Astrocyte of the cerebellum (primary cell): ENCODE data around the gene TIMM9.

Experiments
- DNase-seq: peaks from one replicate; pipeline ENCODE4 v3.0.0-alpha.2; 2011; ENCODE audit warnings: low read depth
- H3K4me3 ChIP-seq: 2 replicates; pipeline ENCODE4 v1.5.1; 2011; ENCODE audit warnings: mild to moderate bottlenecking, low read depth, low read length, moderate library complexity
- CTCF ChIP-seq: IDR thresholded peaks from 2 replicates; pipeline ENCODE4 v1.5.1; 2012; ENCODE audit warnings: low read length, low read depth, moderate library complexity, mild to moderate bottlenecking; ENCODE audit errors: missing control alignments
- in situ Hi-C: cut with HindIII; loops from 2 replicates; pipeline ENCODE4 v1.10.0; 2017; ENCODE audit warnings: low sequenced_read_pairs

Gene TIMM9

DNA sequence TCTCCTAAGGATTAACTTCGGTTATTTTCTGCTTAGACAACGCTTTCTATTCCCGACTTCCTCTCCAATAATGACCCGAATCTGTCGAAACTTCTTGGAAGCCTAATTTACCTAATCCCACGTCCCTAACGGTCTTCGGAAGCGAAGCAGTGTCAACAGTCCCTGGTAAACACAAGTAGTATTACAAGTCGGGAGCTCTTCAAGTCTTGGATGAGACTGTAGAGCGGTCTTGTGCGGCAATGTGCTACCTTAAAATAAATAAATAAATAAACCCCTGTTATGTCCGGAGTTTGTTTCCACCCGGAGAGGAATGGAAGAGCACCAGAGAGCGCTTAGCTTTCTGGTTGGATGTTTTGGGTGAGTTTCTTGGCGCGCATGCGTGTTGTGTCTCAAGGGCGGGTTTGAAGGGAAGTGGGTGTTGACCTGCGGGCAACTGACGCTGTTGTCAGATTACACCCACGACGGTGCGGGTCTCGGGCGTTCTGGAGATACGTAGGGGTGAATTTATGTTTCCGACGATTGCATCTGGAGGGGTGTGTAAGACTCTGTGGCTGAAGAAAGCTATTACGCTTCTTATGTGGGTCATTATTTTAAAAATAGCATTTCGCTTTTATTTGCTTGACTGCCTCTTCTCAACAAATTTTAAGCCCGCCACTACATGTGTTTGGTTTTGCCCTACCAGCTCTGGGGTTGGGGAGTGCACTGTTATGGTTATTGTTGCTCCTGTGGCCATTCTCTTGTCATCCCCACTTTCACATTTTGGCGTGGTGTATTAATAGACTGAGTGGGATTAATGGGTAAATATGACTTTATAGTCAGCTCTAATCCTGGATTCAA lies at the start of gene TIMM9, which contains the start of gene KIAA0586:
Gene TIMM9 (minus strand): TSS at position 251 of the 837 bp plus-strand sequence. CDS start 15,586 bp downstream, outside the sequence.
Gene KIAA0586 (plus strand): TSS at position 439 of the 837 bp plus-strand sequence. CDS start 546 bp downstream, outside the sequence.
- in situ Hi-C loops = no loop called here
- DNase-seq = peak; percentile 98
- no peak for TF ChIP-seq CTCF
- peak within 1 kb of the TSS; percentile 84 for H3K4me3 ChIP-seq

DNA sequence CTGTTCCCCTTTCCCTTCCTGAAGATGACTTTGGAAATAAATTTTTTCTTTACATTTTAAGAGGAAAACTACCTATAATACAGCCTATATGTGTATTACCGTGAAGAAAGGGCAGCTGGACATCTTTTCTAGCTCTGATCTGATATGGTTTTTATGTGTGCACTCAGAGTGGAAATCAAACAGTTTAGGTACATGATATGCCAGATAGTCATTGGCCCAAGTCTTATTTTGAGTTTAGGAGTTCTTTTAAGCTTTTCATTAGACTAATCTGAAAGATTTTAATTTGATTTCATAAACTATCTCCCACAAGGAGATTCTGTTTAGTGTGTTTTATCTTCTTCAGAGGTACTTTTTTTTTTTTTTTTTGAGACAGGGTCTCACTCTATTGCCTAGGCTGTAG lies 49.0 kb upstream of the TIMM9 start:
- in situ Hi-C loops = no loop called here
- no peak overlapping the region for H3K4me3 ChIP-seq
- TF ChIP-seq CTCF = no peak
- no peak for DNase-seq

DNA sequence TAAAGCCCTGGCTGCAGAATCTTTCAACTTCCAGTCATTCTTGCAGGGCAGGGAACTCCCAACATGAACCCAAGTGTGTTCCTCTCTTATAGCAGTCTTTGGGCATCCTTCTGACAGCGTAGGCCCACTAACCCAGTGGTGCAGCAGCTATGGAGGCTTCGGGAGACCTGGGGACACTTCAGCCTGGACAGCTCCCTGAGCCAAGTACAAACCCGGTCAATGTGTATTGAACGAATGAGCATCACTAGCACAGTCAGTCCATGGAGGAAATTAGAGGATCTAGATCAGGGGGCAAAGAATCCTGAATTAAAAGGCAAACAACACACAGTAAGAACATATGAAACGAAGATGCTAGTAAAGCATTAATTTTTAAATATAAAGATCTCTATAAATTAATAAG lies 42.0 kb upstream of the TIMM9 start:
- H3K4me3 ChIP-seq = no peak overlapping the region
- in situ Hi-C loops = no loop called here
- TF ChIP-seq CTCF = no peak
- DNase-seq = no peak

DNA sequence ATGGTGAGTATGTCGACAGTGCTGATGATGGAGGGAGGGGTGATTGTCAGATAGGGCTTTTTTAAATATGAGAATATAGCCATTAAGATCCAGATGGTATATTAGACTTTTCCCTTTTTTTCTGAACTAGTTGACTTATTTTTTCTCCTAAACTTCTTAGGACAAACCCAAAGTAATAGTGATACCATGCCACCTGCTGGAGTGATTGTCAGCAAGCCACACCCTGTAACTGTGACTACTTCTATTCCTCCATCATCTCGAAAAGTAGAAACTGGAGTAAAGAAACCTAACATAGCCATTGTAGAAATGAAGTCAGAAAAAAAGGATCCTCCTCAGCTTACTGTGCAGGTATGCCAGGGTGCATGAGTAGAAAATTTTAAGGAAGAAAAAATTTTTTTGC lies 40.2 kb upstream of the TIMM9 start:
- TF ChIP-seq CTCF = no peak
- no peak overlapping the region for H3K4me3 ChIP-seq
- in situ Hi-C loops = no loop called here

DNA sequence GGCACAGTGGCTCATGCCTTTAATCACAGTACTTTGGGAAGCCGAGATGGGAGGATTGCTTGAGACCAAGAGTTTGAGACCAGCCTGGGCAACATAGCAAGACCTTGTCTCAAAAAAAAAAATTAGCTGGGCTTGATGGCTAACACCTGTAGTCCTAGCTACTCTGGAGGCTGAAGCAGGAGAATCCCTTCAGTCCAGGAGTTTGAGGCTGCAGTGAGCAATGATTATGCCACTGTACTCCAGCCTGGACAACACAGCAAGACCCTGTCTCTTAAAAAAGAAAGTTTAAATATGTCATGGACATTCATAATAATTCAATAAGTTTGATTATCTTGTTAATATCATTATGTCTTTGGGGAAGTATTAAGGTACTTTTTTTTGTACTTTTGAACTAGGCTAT lies 39.1 kb upstream of the TIMM9 start:
- TF ChIP-seq CTCF = no peak
- DNase-seq = no peak
- in situ Hi-C loops = no loop called here
- no peak overlapping the region for H3K4me3 ChIP-seq

More for the DNA sequence above, 40.2 kb upstream of the TIMM9 start:
- no peak for DNase-seq

DNA sequence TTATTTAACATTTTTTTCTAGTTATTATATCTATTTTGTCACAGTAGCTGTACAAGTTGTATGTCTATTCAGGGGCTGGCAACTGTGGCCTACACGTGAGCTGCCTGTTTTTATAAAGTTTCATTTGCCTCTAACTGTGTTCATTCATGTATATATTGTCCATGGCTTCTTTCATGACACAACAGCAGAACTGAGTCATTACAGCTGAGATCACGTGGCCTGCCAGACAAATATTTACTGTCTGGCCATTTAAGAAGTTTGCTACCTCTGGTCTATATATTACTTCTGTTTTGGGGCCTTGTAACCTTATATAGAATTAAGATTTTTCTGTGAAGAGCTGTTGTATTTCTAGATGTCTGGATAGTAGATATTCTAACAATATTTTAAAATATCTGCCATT lies 38.1 kb upstream of the TIMM9 start:
- no peak for DNase-seq
- in situ Hi-C loops = no loop called here

More for the DNA sequence above, 38.1 kb upstream of the TIMM9 start:
- no peak overlapping the region for H3K4me3 ChIP-seq
- TF ChIP-seq CTCF = no peak
